WTC11 (cell line): ENCODE results near the gene THSD4. TPM values are rescaled to one million over a fixed set of nuclear protein-coding genes. Genes with fewer than 3 reads are reported as not detected.

ENCODE experiments used
- ATAC-seq: fragments of 200-7000 bp; cut with Tn5 transposase; 2 replicates; pipeline ENCODE4 v1.10.0; 2021; ENCODE audit warnings: mild to moderate bottlenecking, moderate library complexity
- CTCF ChIA-PET: fragments of 300-600 bp; sonication (Branson Sonifier 250); formaldehyde crosslinking; loops from one replicate; lab custom pipeline; 2021; ENCODE audit warnings: antibody characterized with exemption; lab: Charles Lee
- POLR2A ChIA-PET: fragments of 350-600 bp; sonication (Branson Sonifier 250); formaldehyde crosslinking; loops from one replicate; lab custom pipeline; 2021; ENCODE audit warnings: antibody characterized with exemption; lab: Charles Lee
- DNase-seq: peaks from one replicate; pipeline ENCODE4 v3.0.0; 2021; ENCODE audit warnings: low spot score
- H3K27ac Mint-ChIP-seq: 2 replicates; pipeline ENCODE4 v1.8.0; 2021; ENCODE audit warnings: mixed read lengths
- H3K27me3 Mint-ChIP-seq: 2 replicates; pipeline ENCODE4 v1.8.0; 2021; ENCODE audit warnings: low read depth, mild to moderate bottlenecking, moderate library complexity, mixed read lengths
- H3K36me3 Mint-ChIP-seq: 2 replicates; pipeline ENCODE4 v1.8.0; 2021; ENCODE audit warnings: mixed read lengths
- H3K4me1 Mint-ChIP-seq: 2 replicates; pipeline ENCODE4 v1.8.0; 2022; ENCODE audit warnings: mixed read lengths
- H3K4me3 Mint-ChIP-seq: 2 replicates; pipeline ENCODE4 v1.8.0; 2021; ENCODE audit warnings: mild to moderate bottlenecking, moderate library complexity, mixed read lengths
- H3K9me3 Mint-ChIP-seq: 2 replicates; pipeline ENCODE4 v1.8.0; 2021; ENCODE audit warnings: mixed read lengths
- AFF4 ChIP-seq: sonication (generic); formaldehyde crosslinking; IDR thresholded peaks from 2 replicates; pipeline ENCODE4 v1.8.1; 2023; ENCODE audit warnings: mild to moderate bottlenecking, missing genetic modification reagents, borderline replicate concordance
- CREB1 ChIP-seq: sonication (generic); formaldehyde crosslinking; IDR thresholded peaks from 2 replicates; pipeline ENCODE4 v1.8.0; 2023; ENCODE audit warnings: mild to moderate bottlenecking, missing genetic modification reagents
- CREM ChIP-seq: sonication (generic); formaldehyde crosslinking; IDR thresholded peaks from 2 replicates; pipeline ENCODE4 v1.8.1; 2022; ENCODE audit warnings: mild to moderate bottlenecking, missing genetic modification reagents, moderate library complexity
- FOXK1 ChIP-seq: sonication (generic); formaldehyde crosslinking; IDR thresholded peaks from 2 replicates; pipeline ENCODE4 v1.8.0; 2022; ENCODE audit warnings: mild to moderate bottlenecking, moderate library complexity, missing genetic modification reagents
- FOXP1 ChIP-seq: sonication (generic); formaldehyde crosslinking; IDR thresholded peaks from 2 replicates; pipeline ENCODE4 v1.8.0; 2022; ENCODE audit warnings: missing genetic modification reagents, mild to moderate bottlenecking, moderate library complexity, borderline replicate concordance
- FOXP4 ChIP-seq: sonication (generic); formaldehyde crosslinking; IDR thresholded peaks from 2 replicates; pipeline ENCODE4 v1.8.0; 2022; ENCODE audit warnings: mild to moderate bottlenecking, missing genetic modification reagents
- GRHL2 ChIP-seq: fragments of 250-450 bp; sonication (Bioruptor Pico); IDR thresholded peaks from 2 replicates; pipeline ENCODE4 v1.8.0; 2022; ENCODE audit warnings: mild to moderate bottlenecking, moderate library complexity; ENCODE audit not compliant: insufficient replicate concordance, severe bottlenecking
- GTF2I ChIP-seq: fragments of 250-450 bp; sonication (Bioruptor Pico); conservative IDR thresholded peaks from 2 replicates; pipeline ENCODE4 v1.4.0; 2021; ENCODE audit warnings: mild to moderate bottlenecking
- JUN ChIP-seq: sonication (generic); formaldehyde crosslinking; IDR thresholded peaks from 2 replicates; pipeline ENCODE4 v1.8.0; 2023; ENCODE audit warnings: mild to moderate bottlenecking, missing genetic modification reagents
- NR2C2 ChIP-seq: sonication (generic); formaldehyde crosslinking; IDR thresholded peaks from 2 replicates; pipeline ENCODE4 v1.8.0; 2022; ENCODE audit warnings: mild to moderate bottlenecking, missing genetic modification reagents
- NR3C1 ChIP-seq: sonication (generic); formaldehyde crosslinking; conservative IDR thresholded peaks from 2 replicates; pipeline ENCODE4 v1.8.1; 2023; ENCODE audit warnings: low read depth, mild to moderate bottlenecking, missing genetic modification reagents
- OVOL2 ChIP-seq: fragments of 250-450 bp; sonication (Bioruptor Pico); IDR thresholded peaks from 2 replicates; pipeline ENCODE4 v1.9.0; 2021; ENCODE audit warnings: mild to moderate bottlenecking, borderline replicate concordance
- RORB ChIP-seq: fragments of 250-450 bp; sonication (Bioruptor Pico); IDR thresholded peaks from 2 replicates; pipeline ENCODE4 v1.9.0; 2021; ENCODE audit warnings: mild to moderate bottlenecking
- SMAD3 ChIP-seq: sonication (generic); formaldehyde crosslinking; IDR thresholded peaks from 2 replicates; pipeline ENCODE4 v1.8.0; 2022; ENCODE audit warnings: missing genetic modification reagents, mild to moderate bottlenecking, borderline replicate concordance
- TEAD4 ChIP-seq: sonication (generic); formaldehyde crosslinking; IDR thresholded peaks from 2 replicates; pipeline ENCODE4 v1.8.0; 2022; ENCODE audit warnings: mild to moderate bottlenecking, missing genetic modification reagents
- ZNF121 ChIP-seq: sonication (generic); formaldehyde crosslinking; IDR thresholded peaks from 2 replicates; pipeline ENCODE4 v1.8.0; 2023; ENCODE audit warnings: missing genetic modification reagents
- ZNF138 ChIP-seq: sonication (generic); formaldehyde crosslinking; conservative IDR thresholded peaks from 2 replicates; pipeline ENCODE4 v1.8.1; 2022; ENCODE audit warnings: mild to moderate bottlenecking, moderate library complexity, missing genetic modification reagents
- ZNF281 ChIP-seq: sonication (generic); formaldehyde crosslinking; IDR thresholded peaks from 2 replicates; pipeline ENCODE4 v1.8.0; 2023; ENCODE audit warnings: mild to moderate bottlenecking, missing genetic modification reagents
- ZNF423 ChIP-seq: fragments of 250-450 bp; sonication (Bioruptor Pico); IDR thresholded peaks from 2 replicates; pipeline ENCODE4 v2.1.2; 2022; ENCODE audit warnings: mild to moderate bottlenecking, moderate library complexity
- ZSCAN18 ChIP-seq: fragments of 250-450 bp; sonication (Bioruptor Pico); IDR thresholded peaks from 2 replicates; pipeline ENCODE4 v2.1.2; 2022; ENCODE audit warnings: mild to moderate bottlenecking, moderate library complexity
- total RNA-seq: library from RNA; stranded (reverse); gene quantifications from 3 replicates; pipeline ENCODE4 v1.2.3, GENCODE V29; 2021
- TF ChIP-seq, protein P1 (sequence below): sonication (generic); formaldehyde crosslinking; IDR thresholded peaks from 2 replicates; pipeline ENCODE4 v1.8.0; 2023; ENCODE audit warnings: missing genetic modification reagents, mild to moderate bottlenecking, borderline replicate concordance

Gene THSD4
- total RNA-seq, 1 experiment from 2014 or later: 7.8 TPM

DNA sequence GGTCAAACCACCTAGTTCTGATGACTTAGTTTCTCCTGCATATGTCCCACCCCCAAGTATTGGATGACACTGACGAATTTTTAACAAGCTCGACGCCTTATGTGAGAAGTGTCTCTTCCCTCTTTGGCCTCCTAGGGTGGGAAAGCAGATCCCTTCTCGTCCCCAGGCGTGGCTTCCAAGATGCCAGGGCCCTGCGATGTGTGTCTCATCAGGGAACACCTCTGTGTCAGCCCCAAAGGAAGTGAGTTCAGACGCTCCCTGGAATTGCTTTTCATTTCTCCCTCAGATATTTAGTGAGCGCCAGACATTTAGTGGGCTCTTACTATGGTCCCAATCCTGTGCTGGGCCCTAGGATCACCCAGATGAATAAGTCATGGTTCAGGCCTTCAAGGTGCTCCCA lies 482.4 kb downstream of the THSD4 start:
- POLR2A ChIA-PET: no interaction called here
- no peak for DNase-seq
- Mint-ChIP-seq H3K9me3 (peaks cover 20% of the 10 kb centered on the region), H3K27ac (no peak overlapping the region), H3K4me1 (peaks cover 18% of the 10 kb centered on the region), H3K27me3 (no peaks in the 10 kb centered on the region), H3K4me3 (no peak overlapping the region), H3K36me3 (peaks cover 7% of the 10 kb centered on the region; the same call in 1 of the 2 replicates)
- CTCF ChIA-PET: no interaction called here
- no peak for ATAC-seq
- no peak for TF ChIP-seq NR2C2 (CRISPR knock-in tag)
- no peak for TF ChIP-seq OVOL2 (CRISPR knock-in tag)
- no peak for TF ChIP-seq ZNF121 (CRISPR knock-in tag)
- TF ChIP-seq, protein P1, sequence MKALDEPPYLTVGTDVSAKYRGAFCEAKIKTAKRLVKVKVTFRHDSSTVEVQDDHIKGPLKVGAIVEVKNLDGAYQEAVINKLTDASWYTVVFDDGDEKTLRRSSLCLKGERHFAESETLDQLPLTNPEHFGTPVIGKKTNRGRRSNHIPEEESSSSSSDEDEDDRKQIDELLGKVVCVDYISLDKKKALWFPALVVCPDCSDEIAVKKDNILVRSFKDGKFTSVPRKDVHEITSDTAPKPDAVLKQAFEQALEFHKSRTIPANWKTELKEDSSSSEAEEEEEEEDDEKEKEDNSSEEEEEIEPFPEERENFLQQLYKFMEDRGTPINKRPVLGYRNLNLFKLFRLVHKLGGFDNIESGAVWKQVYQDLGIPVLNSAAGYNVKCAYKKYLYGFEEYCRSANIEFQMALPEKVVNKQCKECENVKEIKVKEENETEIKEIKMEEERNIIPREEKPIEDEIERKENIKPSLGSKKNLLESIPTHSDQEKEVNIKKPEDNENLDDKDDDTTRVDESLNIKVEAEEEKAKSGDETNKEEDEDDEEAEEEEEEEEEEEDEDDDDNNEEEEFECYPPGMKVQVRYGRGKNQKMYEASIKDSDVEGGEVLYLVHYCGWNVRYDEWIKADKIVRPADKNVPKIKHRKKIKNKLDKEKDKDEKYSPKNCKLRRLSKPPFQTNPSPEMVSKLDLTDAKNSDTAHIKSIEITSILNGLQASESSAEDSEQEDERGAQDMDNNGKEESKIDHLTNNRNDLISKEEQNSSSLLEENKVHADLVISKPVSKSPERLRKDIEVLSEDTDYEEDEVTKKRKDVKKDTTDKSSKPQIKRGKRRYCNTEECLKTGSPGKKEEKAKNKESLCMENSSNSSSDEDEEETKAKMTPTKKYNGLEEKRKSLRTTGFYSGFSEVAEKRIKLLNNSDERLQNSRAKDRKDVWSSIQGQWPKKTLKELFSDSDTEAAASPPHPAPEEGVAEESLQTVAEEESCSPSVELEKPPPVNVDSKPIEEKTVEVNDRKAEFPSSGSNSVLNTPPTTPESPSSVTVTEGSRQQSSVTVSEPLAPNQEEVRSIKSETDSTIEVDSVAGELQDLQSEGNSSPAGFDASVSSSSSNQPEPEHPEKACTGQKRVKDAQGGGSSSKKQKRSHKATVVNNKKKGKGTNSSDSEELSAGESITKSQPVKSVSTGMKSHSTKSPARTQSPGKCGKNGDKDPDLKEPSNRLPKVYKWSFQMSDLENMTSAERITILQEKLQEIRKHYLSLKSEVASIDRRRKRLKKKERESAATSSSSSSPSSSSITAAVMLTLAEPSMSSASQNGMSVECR (CRISPR knock-in tag): no peak
- no peak for TF ChIP-seq FOXK1
- TF ChIP-seq GRHL2: no peak
- TF ChIP-seq GTF2I (CRISPR knock-in tag): no peak
- TF ChIP-seq JUN (CRISPR knock-in tag): no peak
- no peak for TF ChIP-seq ZNF281
- no peak for TF ChIP-seq FOXP1 (CRISPR knock-in tag)
- TF ChIP-seq SMAD3 (CRISPR knock-in tag): no peak
- no peak for TF ChIP-seq AFF4
- no peak for TF ChIP-seq RORB (CRISPR knock-in tag)
- TF ChIP-seq NR3C1 (CRISPR knock-in tag): no peak
- TF ChIP-seq CREM (CRISPR knock-in tag): no peak
- TF ChIP-seq, all 79 proteins: peak for 0

DNA sequence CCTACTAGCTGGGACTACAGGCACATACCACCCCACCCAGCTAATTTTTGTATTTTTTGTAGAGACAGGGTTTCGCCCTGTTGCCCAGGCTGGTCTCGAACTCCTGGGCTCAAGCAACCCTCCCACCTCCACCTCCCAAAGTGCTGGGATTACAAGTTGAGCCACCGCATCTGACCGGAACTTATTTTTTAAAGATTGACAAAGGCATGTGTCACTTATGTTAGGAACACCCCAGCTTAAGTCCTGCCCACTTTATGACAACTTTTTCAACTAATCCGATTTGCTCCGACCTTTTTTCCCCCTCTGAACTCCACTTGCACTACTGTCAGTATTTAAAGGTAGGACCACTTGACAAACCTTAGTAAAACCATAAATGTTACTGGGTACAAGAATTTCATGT lies 483.5 kb downstream of the THSD4 start:
- peaks cover 7% of the 10 kb centered on the region; the same call in 1 of the 2 replicates for H3K36me3 Mint-ChIP-seq
- ChIA-PET POLR2A (no interaction called here), CTCF (interaction anchor here (1.4 kb wide), 1 partner anchor 23 kb away, joined by 6 read pairs; no protein-coding TSS in a partner anchor)
- no peak overlapping the region for H3K27ac Mint-ChIP-seq
- peaks cover 23% of the 10 kb centered on the region for H3K9me3 Mint-ChIP-seq
- no peak for DNase-seq
- no peak overlapping the region for H3K4me3 Mint-ChIP-seq
- H3K27me3 Mint-ChIP-seq: no peaks in the 10 kb centered on the region
- ATAC-seq: no peak
- peaks cover 15% of the 10 kb centered on the region for H3K4me1 Mint-ChIP-seq
- no peak for TF ChIP-seq JUN (CRISPR knock-in tag)
- no peak for TF ChIP-seq ZNF423 (CRISPR knock-in tag)
- TF ChIP-seq CREB1 (CRISPR knock-in tag): no peak
- TF ChIP-seq TEAD4: no peak
- TF ChIP-seq ZSCAN18: no peak
- TF ChIP-seq FOXP4 (CRISPR knock-in tag): no peak
- no peak for TF ChIP-seq ZNF138 (CRISPR knock-in tag)
